Thoracic aorta (tissue), 2 donors: ENCODE measurements around the gene ZBTB24. TPM values are rescaled to one million over a fixed set of nuclear protein-coding genes. Genes with fewer than 3 reads are reported as not detected.
"Not testable (repeated sequence)": the region's sequence is repeated elsewhere in the genome, so short reads cannot be mapped to it uniquely, and the experiment has no call there.

Source experiments
- ATAC-seq: fragments of 150-250 bp; one replicate; pipeline ENCODE4 v1.8.0; 2017; ENCODE audit warnings: low read depth; ENCODE audit not compliant: insufficient number of reproducible peaks, low FRiP score
- DNase-seq: peaks from one replicate; pipeline ENCODE4 v3.0.0-alpha.2; 2020; ENCODE audit warnings: low spot score
- H3K27ac ChIP-seq, 2 donors: fragments of 200-600 bp; sonication (generic); 1 replicate in 1 of 2; 2 replicates in 1 of 2; pipeline ENCODE4 v1.5.1; 2016; ENCODE audit warnings: mild to moderate bottlenecking in 2 of 2, moderate library complexity in 2 of 2
- H3K27me3 ChIP-seq: fragments of 200-600 bp; sonication (generic); replicated peaks from 2 replicates; pipeline ENCODE4 v1.6.0; 2016; ENCODE audit warnings: mild to moderate bottlenecking; ENCODE audit not compliant: insufficient read depth
- H3K36me3 ChIP-seq: fragments of 200-600 bp; sonication (generic); one replicate; pipeline ENCODE4 v1.5.1; 2016
- H3K4me1 ChIP-seq, 2 donors: fragments of 200-600 bp; sonication (generic); 1 replicate in 1 of 2; 2 replicates in 1 of 2; pipeline versions ENCODE4 v1.5.1 to v1.6.0; 2016; ENCODE audit warnings: low read depth in 2 of 2, mild to moderate bottlenecking in 1 of 2; ENCODE audit not compliant: control insufficient read depth in 1 of 2
- H3K4me3 ChIP-seq: fragments of 200-600 bp; sonication (generic); 2 replicates; pipeline ENCODE4 v1.5.1; 2016; ENCODE audit warnings: mild to moderate bottlenecking
- H3K9me3 ChIP-seq: fragments of 200-600 bp; sonication (generic); 2 replicates; pipeline ENCODE4 v1.5.1; 2016
- total RNA-seq, 2 donors: library from RNA; depleted of rRNA; stranded (reverse); fragments of >200 nt; gene quantifications; one replicate each; pipeline versions ENCODE4 v1.1.0 to v1.2.3, GENCODE V29; 2016
- TF ChIP-seq, protein P1 (sequence below): fragments of 200-600 bp; sonication (generic); IDR thresholded peaks from one replicate; pipeline ENCODE4 v1.5.1; 2019; ENCODE audit warnings: antibody characterized with exemption

ZBTB24 gene
- total RNA-seq, 2 donors from 2014 or later: 3.2 to 9.5 TPM

DNA sequence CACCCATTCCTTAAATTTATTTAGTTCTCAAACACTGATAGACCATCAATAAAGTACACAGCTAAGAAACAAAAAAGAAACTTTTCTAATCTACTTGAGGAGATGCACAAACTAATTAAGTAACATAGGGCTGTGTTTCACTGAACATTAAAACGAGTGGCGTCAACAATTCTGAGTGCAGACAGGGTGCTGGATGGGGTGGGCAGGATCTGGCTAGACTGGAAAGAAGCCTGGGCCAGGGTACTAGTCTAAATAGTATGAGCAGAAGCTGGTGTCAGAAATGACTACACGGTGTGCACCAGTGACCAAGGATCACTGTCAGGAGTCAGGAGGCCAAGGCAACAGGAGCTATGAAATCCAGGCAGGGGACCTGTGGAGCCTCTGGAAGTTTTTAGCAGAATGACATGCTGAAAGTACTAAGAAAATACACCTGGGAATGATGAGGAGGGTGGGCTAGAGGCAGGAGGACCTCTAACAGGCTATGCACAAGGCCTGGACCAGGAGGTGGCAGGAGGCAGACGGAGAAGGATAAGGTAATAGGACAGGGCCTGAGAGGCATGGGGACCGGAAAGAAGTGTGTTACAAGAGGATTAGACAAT is 13.3 kb downstream of the ZBTB24 start:
- Histone ChIP-seq H3K4me3 (no peak overlapping the region), H3K36me3 (peaks cover 51% of the 10 kb centered on the region), H3K27ac (no peak overlapping the region), H3K27me3 (no peaks in the 10 kb centered on the region), H3K9me3 (no peaks in the 10 kb centered on the region), H3K4me1 (no peaks in the 10 kb centered on the region)
- TF ChIP-seq, protein P1, sequence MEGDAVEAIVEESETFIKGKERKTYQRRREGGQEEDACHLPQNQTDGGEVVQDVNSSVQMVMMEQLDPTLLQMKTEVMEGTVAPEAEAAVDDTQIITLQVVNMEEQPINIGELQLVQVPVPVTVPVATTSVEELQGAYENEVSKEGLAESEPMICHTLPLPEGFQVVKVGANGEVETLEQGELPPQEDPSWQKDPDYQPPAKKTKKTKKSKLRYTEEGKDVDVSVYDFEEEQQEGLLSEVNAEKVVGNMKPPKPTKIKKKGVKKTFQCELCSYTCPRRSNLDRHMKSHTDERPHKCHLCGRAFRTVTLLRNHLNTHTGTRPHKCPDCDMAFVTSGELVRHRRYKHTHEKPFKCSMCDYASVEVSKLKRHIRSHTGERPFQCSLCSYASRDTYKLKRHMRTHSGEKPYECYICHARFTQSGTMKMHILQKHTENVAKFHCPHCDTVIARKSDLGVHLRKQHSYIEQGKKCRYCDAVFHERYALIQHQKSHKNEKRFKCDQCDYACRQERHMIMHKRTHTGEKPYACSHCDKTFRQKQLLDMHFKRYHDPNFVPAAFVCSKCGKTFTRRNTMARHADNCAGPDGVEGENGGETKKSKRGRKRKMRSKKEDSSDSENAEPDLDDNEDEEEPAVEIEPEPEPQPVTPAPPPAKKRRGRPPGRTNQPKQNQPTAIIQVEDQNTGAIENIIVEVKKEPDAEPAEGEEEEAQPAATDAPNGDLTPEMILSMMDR: no peak
- ATAC-seq (no peak), DNase-seq (no peak)

DNA sequence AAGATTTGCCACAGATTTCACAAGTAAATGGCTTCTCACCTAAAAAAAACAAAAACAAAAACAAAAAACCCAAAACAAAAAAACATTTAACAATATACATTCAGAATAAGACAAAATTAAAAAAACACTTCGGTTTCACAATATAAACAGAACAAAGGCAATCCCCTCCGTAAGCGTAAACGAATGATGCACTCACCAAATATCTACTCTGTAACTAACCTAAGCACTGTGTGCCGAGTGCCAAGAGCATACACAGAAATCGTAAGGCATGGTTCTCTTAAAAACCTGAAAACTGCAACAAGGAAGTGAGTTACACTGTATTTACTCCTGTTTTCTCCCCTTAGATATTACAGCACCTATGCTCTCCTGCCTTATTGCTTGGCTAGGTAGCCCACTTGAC is 15.3 kb downstream of the ZBTB24 start:
- Histone ChIP-seq H3K27ac (no peak overlapping the region), H3K36me3 (peaks cover 35% of the 10 kb centered on the region), H3K27me3 (no peaks in the 10 kb centered on the region), H3K4me1 (no peaks in the 10 kb centered on the region), H3K4me3 (no peak overlapping the region), H3K9me3 (no peaks in the 10 kb centered on the region)
- ATAC-seq: no peak
- TF ChIP-seq, protein P1: no peak
- DNase-seq: no peak

DNA sequence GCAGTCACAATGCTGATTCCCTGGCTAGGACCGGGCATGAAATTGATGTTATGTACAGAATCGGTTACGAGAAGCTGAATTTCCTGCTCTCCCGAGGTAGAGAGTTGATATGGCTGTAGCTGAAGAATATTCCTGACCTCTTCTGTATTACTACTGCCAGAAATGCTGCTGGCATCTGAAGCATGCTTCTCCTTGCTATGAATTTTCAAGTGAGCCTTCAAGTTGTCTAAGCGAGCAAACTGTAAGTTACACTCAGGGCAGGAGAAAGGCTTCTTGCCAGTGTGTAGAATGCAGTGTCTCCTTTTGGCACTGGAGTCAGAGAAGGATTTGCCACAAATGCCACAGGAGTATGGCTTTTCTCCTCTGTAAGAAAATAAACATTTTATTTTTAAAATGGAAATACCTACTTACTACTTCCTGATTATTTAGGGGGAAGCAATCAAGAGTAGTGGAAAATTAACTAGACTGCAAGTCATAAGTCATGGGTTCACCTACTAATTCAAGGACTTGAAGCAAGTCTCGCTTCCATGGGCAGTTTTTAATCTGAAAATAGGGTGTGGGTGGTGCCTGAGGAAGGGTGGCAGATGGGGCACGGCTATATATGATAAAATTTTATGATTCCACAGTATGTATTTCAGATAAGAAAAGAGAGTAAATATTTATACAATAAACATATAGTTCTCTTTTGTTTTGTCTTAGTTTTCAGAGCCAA is 16.7 kb downstream of the ZBTB24 start:
- H3K4me3 ChIP-seq: no peak overlapping the region
- no peak overlapping the region for H3K27ac ChIP-seq
- no peak for DNase-seq
- H3K9me3 ChIP-seq: no peaks in the 10 kb centered on the region
- ATAC-seq: no peak
- H3K36me3 ChIP-seq: peaks cover 24% of the 10 kb centered on the region
- no peaks in the 10 kb centered on the region for H3K4me1 ChIP-seq
- H3K27me3 ChIP-seq: no peaks in the 10 kb centered on the region
- TF ChIP-seq, protein P1: no peak

DNA sequence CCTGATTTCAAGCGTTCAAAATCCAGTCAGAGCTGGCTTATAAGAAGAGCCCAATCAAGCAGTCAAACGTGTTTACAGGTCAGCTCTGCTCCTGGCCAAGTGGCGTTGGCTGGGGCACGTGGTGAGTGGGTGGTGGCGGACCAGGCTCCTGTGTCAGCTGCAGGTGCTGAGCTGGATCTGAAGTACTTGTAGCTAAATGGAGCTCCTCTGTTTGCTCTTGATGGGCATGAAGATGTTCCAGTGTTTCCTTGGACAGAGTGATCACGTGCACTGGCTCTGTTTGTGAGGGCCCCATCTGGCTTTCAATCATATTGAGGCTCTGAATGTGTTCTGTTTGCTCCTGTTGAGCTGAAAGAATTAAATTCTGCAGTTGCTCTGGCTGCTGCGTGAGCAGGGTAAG is 17.2 kb downstream of the ZBTB24 start:
- H3K4me3 ChIP-seq: no peak overlapping the region
- TF ChIP-seq, protein P1: no peak
- H3K9me3 ChIP-seq: no peaks in the 10 kb centered on the region
- no peak for DNase-seq
- no peak overlapping the region for H3K27ac ChIP-seq
- peaks cover 18% of the 10 kb centered on the region for H3K36me3 ChIP-seq
- no peaks in the 10 kb centered on the region for H3K27me3 ChIP-seq
- no peaks in the 10 kb centered on the region for H3K4me1 ChIP-seq
- no peak for ATAC-seq

DNA sequence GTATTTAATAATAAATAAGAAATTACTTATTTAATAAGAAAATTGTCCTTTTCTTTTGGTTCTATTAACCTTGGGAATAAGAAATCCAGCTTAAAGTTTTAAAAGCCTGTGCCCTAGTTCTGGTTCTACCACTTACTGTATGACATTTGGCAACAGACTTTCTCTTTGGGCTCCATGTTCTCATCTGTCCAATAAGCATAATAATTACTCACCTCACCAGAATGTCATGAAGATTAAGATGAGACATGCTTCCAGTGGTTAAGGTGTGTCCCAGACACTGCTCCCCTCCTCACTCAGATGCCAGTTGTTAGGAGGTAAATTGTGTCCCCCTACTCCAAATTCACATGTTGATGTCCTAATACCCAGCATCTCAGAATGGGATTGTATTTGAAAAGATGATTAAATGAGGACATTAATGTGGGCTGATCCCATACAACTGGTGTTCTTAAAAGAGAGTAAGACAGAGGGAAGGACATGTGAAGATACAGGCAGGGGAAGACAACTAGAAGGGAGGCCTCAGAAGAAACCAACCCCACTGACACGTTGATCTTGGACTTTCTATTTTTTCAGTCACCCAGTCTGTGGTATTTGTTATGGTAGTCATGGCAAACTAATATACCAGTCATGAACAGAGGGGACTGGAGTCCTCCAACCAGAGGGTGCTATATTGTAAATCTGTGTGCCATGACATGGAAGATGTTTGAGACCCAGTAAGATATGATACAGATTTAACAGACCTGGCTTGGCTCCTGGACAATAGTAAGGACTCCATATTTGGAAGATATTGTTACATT is 21.1 kb downstream of the ZBTB24 start:
- Histone ChIP-seq H3K4me1 (peaks cover 0 to 8% of the 10 kb centered on the region in 2 donors), H3K9me3 (no peaks in the 10 kb centered on the region), H3K27ac (no peak overlapping the region), H3K36me3 (peaks cover 11% of the 10 kb centered on the region), H3K4me3 (no peak overlapping the region), H3K27me3 (no peaks in the 10 kb centered on the region)
- TF ChIP-seq, protein P1: no peak
- DNase-seq (no peak), ATAC-seq (no peak)

DNA sequence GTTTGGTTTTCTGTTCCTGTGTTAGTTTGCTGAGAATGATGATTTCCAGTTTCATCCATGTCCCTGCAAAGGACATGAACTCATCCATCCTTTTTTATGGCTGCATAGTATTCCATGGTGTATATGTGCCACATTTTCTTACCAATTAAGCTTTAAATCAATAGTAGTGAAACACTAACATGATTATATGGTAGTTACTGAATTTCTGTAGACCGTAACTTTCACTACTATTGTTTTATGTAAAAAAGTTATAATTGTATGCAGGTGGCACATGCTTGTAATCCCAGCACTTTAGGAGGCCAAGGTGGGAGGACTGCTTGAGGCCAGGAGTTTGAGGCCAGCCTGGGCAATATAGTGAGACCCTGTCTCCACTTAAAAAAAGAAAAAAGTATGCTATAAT is 21.8 kb downstream of the ZBTB24 start:
- H3K36me3 ChIP-seq, DNase-seq, H3K9me3 ChIP-seq, ATAC-seq, H3K27ac ChIP-seq, H3K27me3 ChIP-seq, H3K4me3 ChIP-seq: not testable (repeated sequence)
- H3K4me1 ChIP-seq: peaks cover 7 to 15% of the 10 kb centered on the region in 2 donors
